ENCODE data around the gene TRAF1.
A peak's percentile ranks its signal among the peaks of the same experiment; 100 is the strongest.

TRAF1 gene

GRCh38 chr9:120940573-120940972, 14.0 kb upstream of the TRAF1 start:
- DNase-seq, result no peak

- no peak for DNase-seq
These were observed 12.3 kb upstream of the TRAF1 start for GRCh38 chr9:120938851-120939250.

- no peak for DNase-seq
These were observed 11.0 kb upstream of the TRAF1 start for GRCh38 chr9:120937596-120937995.

- no peak for DNase-seq
These were observed 10.5 kb upstream of the TRAF1 start for GRCh38 chr9:120937127-120937526.

- DNase-seq, result no peak
These were observed 10.1 kb upstream of the TRAF1 start for GRCh38 chr9:120936764-120937122.

GRCh38 chr9:120936011-120936763, 9.6 kb upstream of the TRAF1 start:
- peak; percentile 84 to 88 for DNase-seq

- peak; percentile 42 to 65 for DNase-seq
These were observed 8.8 kb upstream of the TRAF1 start for GRCh38 chr9:120935383-120935857.

- no peak for DNase-seq
These were observed 7.7 kb upstream of the TRAF1 start for GRCh38 chr9:120934281-120934680.

- peak in 1 of 2 donors; percentile 28 for DNase-seq
These were observed 6.9 kb upstream of the TRAF1 start for GRCh38 chr9:120933310-120934055.

- DNase-seq, result peak in 1 of 2 donors; percentile 27
These were observed 5.7 kb upstream of the TRAF1 start for GRCh38 chr9:120932086-120932823.

- DNase-seq, result peak; percentile 84 to 92
These were observed 4.9 kb upstream of the TRAF1 start for GRCh38 chr9:120931231-120932085.

- DNase-seq, result no peak
These were observed 2.7 kb upstream of the TRAF1 start for GRCh38 chr9:120929229-120929791.

GRCh38 chr9:120928483-120929228, 2.1 kb upstream of the TRAF1 start:
- peak; percentile 79 to 85 for DNase-seq

- peak in 1 of 2 donors; percentile 77 for DNase-seq
These were observed 1.5 kb upstream of the TRAF1 start for GRCh38 chr9:120928015-120928482.

GRCh38 chr9:120927269-120928014, 846 bp upstream of the TRAF1 start:
- DNase-seq, result peak in 1 of 2 donors; percentile 39

GRCh38 chr9:120925535-120926396, 830 bp downstream of the TRAF1 start:
- DNase-seq, result peak; percentile 86 to 92

GRCh38 chr9:120924698-120925534, 1.7 kb downstream of the TRAF1 start:
- DNase-seq, result peak in 1 of 2 donors; percentile 67

- peak in 1 of 2 donors; percentile 37 for DNase-seq
These were observed 2.8 kb downstream of the TRAF1 start for GRCh38 chr9:120923620-120924328.

All from CD4-positive, alpha-beta T cell treated with Interferon alpha-2 for 1 hour (primary cell).